Brain microvascular endothelial cell (primary cell): ENCODE data around the gene ROBO1.

Experiments used
- DNase-seq: peaks from one replicate; pipeline ENCODE4 v3.0.0-alpha.2; 2020
- H3K27ac ChIP-seq: fragments of 250-450 bp; sonication (Bioruptor Pico); 2 replicates; pipeline ENCODE4 v1.5.1; 2020; ENCODE audit warnings: mild to moderate bottlenecking, moderate library complexity
- H3K27me3 ChIP-seq: fragments of 250-450 bp; sonication (Bioruptor Pico); replicated peaks from 2 replicates; pipeline ENCODE4 v1.5.1; 2020; ENCODE audit warnings: mild to moderate bottlenecking
- H3K36me3 ChIP-seq: fragments of 250-450 bp; sonication (Bioruptor Pico); replicated peaks from 2 replicates; pipeline ENCODE4 v1.5.1; 2020; ENCODE audit warnings: mild to moderate bottlenecking
- H3K4me3 ChIP-seq: 2 replicates; pipeline ENCODE4 v1.5.1; 2011; ENCODE audit warnings: low read depth, mild to moderate bottlenecking, control low read depth, low read length, moderate library complexity
- CTCF ChIP-seq: IDR thresholded peaks from 2 replicates; pipeline ENCODE4 v1.5.1; 2011; ENCODE audit warnings: low read depth, mild to moderate bottlenecking, moderate library complexity, low read length, control low read depth, inconsistent platforms; ENCODE audit errors: missing control alignments
- in situ Hi-C: cut with HindIII; loops from 2 replicates; pipeline ENCODE4 v1.10.0; 2017; ENCODE audit warnings: low sequenced_read_pairs, low pct_ligation_motif_present

Gene ROBO1

GRCh38 chr3:79268422-79268821, 499.4 kb downstream of the ROBO1 start:
- Histone ChIP-seq H3K27me3 (no peaks in the 10 kb centered on the region), H3K27ac (no peak overlapping the region), H3K4me3 (no peak overlapping the region), H3K36me3 (no peaks in the 10 kb centered on the region)
- no peak for DNase-seq
- in situ Hi-C loops, result no loop called here
- no peak for TF ChIP-seq CTCF

GRCh38 chr3:79264892-79265291, 502.9 kb downstream of the ROBO1 start:
- TF ChIP-seq CTCF, result peak; percentile 3
- in situ Hi-C loops, result no loop called here
- no peak overlapping the region for H3K27ac ChIP-seq
- no peak for DNase-seq
- H3K27me3 ChIP-seq, result no peaks in the 10 kb centered on the region
- H3K4me3 ChIP-seq, result no peak overlapping the region
- H3K36me3 ChIP-seq, result no peaks in the 10 kb centered on the region

- no peaks in the 10 kb centered on the region for H3K36me3 ChIP-seq
- TF ChIP-seq CTCF, result no peak
- H3K27me3 ChIP-seq, result no peaks in the 10 kb centered on the region
- H3K27ac ChIP-seq, result no peak overlapping the region
- H3K4me3 ChIP-seq, result no peak overlapping the region
- in situ Hi-C loops, result no loop called here
- DNase-seq, result no peak
Observed at GRCh38 chr3:79263423-79263822, 504.4 kb downstream of the ROBO1 start.

GRCh38 chr3:79258479-79258878, 509.3 kb downstream of the ROBO1 start:
- H3K36me3 ChIP-seq, result no peaks in the 10 kb centered on the region
- H3K27ac ChIP-seq, result no peak overlapping the region
- in situ Hi-C loops, result no loop called here
- DNase-seq, result no peak
- H3K27me3 ChIP-seq, result no peaks in the 10 kb centered on the region
- no peak overlapping the region for H3K4me3 ChIP-seq
- no peak for TF ChIP-seq CTCF

- Histone ChIP-seq H3K4me3 (no peak overlapping the region), H3K27ac (no peak overlapping the region), H3K27me3 (no peaks in the 10 kb centered on the region), H3K36me3 (no peaks in the 10 kb centered on the region)
- no peak for DNase-seq
- TF ChIP-seq CTCF, result no peak
- in situ Hi-C loops, result no loop called here
Observed at GRCh38 chr3:79257791-79258190, 510.0 kb downstream of the ROBO1 start.

GRCh38 chr3:79255702-79256101, 512.1 kb downstream of the ROBO1 start:
- in situ Hi-C loops, result no loop called here
- H3K27ac ChIP-seq, result no peak overlapping the region

More at GRCh38 chr3:79255702-79256101, 512.1 kb downstream of the ROBO1 start:
- TF ChIP-seq CTCF, result no peak
- no peaks in the 10 kb centered on the region for H3K27me3 ChIP-seq
- DNase-seq, result no peak
- H3K36me3 ChIP-seq, result no peaks in the 10 kb centered on the region
- no peak overlapping the region for H3K4me3 ChIP-seq
